ENCODE results near the gene ASCC1.

DNA sequence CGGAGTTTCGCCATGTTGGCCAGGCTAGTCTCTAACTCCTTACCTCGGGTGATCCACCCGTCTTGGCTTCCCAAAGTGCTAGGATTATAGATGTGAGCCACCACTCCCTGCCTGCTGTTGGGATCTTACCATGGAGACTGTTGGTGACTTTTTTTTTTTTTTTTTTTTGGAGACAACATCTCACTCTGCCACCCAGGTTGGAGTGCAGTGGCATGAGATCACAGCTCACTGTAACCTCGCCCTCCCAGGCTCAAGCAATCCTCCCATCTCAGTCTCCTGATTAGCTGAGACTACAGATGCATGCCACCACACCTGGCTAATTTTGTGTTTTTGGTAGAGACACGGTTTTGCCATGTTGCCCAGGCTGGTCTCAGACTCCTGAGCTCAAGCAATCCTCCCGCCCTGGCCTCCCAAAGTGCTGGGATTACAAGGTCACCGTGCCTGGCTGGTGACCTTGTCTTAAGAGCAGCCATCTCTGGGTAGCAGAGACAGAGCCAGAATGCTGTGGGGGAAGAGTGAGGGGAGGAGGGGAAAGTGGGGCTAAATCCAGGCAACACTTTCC lies 25.7 kb upstream of the ASCC1 start:
- TF ChIP-seq CTCF (conservative IDR thresholded peaks at IDR 0.05 in 1 of 2, IDR thresholded peaks at IDR 0.05 in 1 of 2; ENCODE audit: low read depth in 1 of 2, low read length in 2 of 2), result no peak
- no peak for TF ChIP-seq EZH2 (IDR thresholded peaks at IDR 0.05; ENCODE audit: low read length, missing control alignments)
